Measurements from ENCODE around the gene CAPZB. TPM values are rescaled to one million over a fixed set of nuclear protein-coding genes. Genes with fewer than 3 reads are reported as not detected.

The CAPZB gene
- total RNA-seq, 4 donors from 2014 or later, result 107 to 210 (median 119) TPM

DNA sequence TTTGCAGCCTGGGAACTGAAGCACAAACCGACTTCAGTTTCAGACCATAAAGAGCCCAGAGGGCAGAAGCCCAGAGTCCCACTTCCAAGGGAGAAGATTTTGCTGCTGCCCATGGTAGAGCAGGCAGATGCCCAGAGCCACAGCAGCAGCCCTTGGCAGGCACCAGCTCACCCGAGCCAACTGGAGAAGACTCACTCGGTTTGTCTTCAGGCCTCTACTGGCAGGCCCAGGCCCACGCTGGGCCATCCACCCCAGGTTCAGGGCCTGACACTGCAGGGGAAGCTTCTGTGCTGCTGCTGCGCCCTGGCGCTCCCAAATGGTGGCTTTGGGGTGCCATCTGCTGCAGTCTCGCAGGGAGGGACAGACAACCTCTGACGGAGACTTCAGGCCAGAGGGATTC is 139.9 kb downstream of the CAPZB start:
- TF ChIP-seq, protein P1, sequence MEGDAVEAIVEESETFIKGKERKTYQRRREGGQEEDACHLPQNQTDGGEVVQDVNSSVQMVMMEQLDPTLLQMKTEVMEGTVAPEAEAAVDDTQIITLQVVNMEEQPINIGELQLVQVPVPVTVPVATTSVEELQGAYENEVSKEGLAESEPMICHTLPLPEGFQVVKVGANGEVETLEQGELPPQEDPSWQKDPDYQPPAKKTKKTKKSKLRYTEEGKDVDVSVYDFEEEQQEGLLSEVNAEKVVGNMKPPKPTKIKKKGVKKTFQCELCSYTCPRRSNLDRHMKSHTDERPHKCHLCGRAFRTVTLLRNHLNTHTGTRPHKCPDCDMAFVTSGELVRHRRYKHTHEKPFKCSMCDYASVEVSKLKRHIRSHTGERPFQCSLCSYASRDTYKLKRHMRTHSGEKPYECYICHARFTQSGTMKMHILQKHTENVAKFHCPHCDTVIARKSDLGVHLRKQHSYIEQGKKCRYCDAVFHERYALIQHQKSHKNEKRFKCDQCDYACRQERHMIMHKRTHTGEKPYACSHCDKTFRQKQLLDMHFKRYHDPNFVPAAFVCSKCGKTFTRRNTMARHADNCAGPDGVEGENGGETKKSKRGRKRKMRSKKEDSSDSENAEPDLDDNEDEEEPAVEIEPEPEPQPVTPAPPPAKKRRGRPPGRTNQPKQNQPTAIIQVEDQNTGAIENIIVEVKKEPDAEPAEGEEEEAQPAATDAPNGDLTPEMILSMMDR (IDR thresholded peaks at IDR 0.05), result no peak
- no peak for TF ChIP-seq POLR2A (IDR thresholded peaks at IDR 0.05)
- H3K27ac ChIP-seq, result no peak overlapping the region

DNA sequence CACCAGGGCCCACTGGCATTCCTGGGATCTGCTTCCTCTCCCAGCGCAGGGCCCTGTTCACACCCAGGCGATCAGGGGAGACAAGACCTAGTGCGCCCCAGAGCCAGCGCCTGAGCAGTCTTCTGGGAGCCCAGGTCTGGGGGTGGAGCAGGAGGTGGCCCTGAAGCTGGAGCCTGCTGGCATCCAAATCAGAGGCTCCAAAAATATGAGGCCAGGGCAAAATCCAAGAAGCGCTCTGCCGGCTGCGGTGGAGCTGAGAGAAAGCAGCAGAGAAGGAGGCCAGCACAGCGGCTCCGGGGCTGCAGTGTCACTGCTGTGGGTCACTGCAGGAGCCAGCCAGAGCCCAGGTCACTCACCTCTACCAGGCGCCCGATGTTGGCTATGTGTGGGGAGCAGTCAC is 140.5 kb downstream of the CAPZB start:
- DNase-seq, result no peak
- no peak for TF ChIP-seq POLR2A (IDR thresholded peaks at IDR 0.05)
- TF ChIP-seq, protein P1 (IDR thresholded peaks at IDR 0.05), result no peak
- H3K4me1 ChIP-seq, result peaks cover 0 to 13% (median 0%) of the 10 kb centered on the region in 4 donors
- H3K27me3 ChIP-seq, result no peaks in the 10 kb centered on the region
- H3K36me3 ChIP-seq, result peaks cover 0 to 67% (median 0%) of the 10 kb centered on the region in 3 donors
- H3K4me3 ChIP-seq, result no peak overlapping the region
- peak overlapping the region in 1 of 4 donors; percentile 18 for H3K27ac ChIP-seq
- no peaks in the 10 kb centered on the region for H3K9me3 ChIP-seq

More for the DNA sequence above, 139.9 kb downstream of the CAPZB start:
- Histone ChIP-seq H3K4me3 (no peak overlapping the region), H3K36me3 (peaks cover 0 to 68% (median 0%) of the 10 kb centered on the region in 3 donors), H3K9me3 (no peaks in the 10 kb centered on the region), H3K27me3 (no peaks in the 10 kb centered on the region), H3K4me1 (peaks cover 0 to 13% (median 0%) of the 10 kb centered on the region in 4 donors)
- DNase-seq, result no peak

DNA sequence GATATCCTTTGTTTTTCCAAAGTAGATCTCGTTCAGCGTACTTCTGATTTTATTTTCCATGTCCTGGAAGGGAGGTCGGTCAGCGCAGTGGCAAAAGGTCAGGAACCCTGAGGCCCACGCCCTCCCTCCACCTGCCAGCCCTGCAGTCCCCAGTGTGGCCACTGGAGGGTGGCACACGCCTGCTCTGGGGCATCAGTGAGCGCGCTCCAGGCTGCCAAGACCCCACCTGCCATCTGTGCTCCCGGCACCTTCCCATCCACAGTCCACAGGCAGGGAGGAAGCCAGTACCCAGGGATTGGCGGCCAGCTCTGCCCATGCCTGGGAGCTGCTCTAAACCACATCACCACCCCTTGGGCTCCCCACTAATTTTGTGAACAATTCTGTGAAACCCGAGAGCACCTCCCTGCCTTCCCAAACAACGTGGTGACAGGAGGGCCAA is 140.9 kb downstream of the CAPZB start:
- no peak overlapping the region for H3K4me3 ChIP-seq
- peak overlapping the region in 1 of 4 donors; percentile 18 for H3K27ac ChIP-seq
- no peaks in the 10 kb centered on the region for H3K9me3 ChIP-seq
- no peaks in the 10 kb centered on the region for H3K27me3 ChIP-seq
- peak; percentile 36 to 79 (median 74) for DNase-seq
- peaks cover 0 to 67% (median 0%) of the 10 kb centered on the region in 3 donors for H3K36me3 ChIP-seq
- TF ChIP-seq, protein P1 (IDR thresholded peaks at IDR 0.05), result peak; percentile 65 to 97 (median 88)
- no peak for TF ChIP-seq POLR2A (IDR thresholded peaks at IDR 0.05)
- peaks cover 0 to 13% (median 0%) of the 10 kb centered on the region in 4 donors for H3K4me1 ChIP-seq

DNA sequence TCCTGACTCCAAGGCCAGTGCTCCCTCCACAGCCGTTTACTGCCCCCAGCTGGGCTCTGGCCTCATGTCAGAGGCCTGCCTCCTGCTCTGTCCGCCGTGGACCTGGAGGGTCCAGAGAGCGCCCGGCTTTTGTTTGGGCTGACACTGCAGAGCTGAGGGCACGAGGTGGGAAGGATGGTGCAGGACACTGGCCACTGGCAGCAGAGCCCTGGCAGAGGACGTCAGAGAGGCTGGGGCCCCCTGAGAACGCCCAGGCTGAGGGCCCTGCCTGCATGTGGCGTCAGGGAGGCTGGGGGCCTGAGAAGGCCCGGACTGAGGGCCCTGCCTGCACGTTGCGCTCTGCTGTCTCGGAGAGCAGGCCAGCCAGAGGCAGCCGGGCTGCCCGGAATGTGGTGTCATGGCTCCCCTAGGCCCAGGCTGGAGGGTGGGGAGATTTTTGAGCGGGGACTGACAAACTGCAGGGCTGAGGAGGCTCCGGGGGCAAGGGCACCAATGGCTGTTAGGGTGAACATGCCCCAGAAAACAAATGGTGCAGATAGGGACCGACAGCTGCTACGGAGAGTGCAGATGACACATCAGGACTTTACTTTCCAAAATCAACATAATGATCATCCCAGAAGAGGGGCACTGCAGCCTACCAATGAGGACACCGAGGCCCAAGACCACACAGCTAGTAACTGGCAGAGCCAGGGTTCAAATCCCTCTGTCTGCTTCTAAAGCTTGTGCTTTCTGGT is 141.6 kb downstream of the CAPZB start:
- TF ChIP-seq, protein P1 (IDR thresholded peaks at IDR 0.05), result no peak
- TF ChIP-seq POLR2A (IDR thresholded peaks at IDR 0.05), result no peak
- H3K36me3 ChIP-seq, result peaks cover 0 to 67% (median 0%) of the 10 kb centered on the region in 3 donors
- H3K4me3 ChIP-seq, result no peak overlapping the region
- H3K27ac ChIP-seq, result peak overlapping the region in 1 of 4 donors; percentile 18
- H3K9me3 ChIP-seq, result no peaks in the 10 kb centered on the region
- no peak for DNase-seq
- no peaks in the 10 kb centered on the region for H3K27me3 ChIP-seq
- H3K4me1 ChIP-seq, result peaks cover 0 to 13% (median 0%) of the 10 kb centered on the region in 4 donors

DNA sequence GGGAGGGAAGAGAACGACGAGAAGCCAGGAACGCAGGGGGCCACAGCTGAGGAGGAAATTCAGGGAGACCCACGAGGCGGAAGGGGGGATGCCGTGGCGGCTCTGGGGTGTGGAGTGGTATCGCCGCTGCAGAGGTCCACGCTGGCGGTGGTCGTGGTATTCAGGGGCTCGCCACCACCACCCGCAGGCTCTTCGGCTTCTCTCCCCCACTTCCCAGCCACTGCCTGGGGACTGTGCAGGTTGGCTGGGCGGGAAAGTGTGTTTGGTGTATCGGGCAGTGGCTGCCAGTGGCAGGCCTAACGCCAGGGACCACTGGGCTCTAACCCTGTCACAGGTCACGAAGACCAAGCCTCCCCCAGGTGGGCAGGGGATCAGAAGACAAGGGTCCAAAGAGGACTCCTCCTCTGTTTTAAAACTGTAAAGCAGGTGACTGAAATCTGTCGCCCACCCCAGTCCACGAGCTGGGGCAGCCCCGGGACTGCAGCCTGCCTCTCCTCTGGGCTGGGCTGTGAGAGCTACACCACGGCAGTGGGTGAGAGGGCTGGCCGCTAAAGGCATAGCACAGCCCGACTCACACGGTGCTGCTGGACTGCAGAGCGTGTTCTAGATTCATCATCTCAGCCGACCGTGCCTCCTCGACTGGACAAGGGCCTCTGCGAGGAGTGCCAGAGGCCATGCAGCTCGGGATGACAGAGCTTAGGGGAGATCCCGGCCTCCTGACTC is 142.3 kb downstream of the CAPZB start:
- TF ChIP-seq, protein P1 (IDR thresholded peaks at IDR 0.05), result no peak
- no peak for TF ChIP-seq POLR2A (IDR thresholded peaks at IDR 0.05)
- no peak for DNase-seq
- H3K36me3 ChIP-seq, result peaks cover 0 to 71% (median 0%) of the 10 kb centered on the region in 3 donors
- peaks cover 0 to 13% (median 0%) of the 10 kb centered on the region in 4 donors for H3K4me1 ChIP-seq
- no peak overlapping the region for H3K4me3 ChIP-seq
- no peak overlapping the region for H3K27ac ChIP-seq
- H3K9me3 ChIP-seq, result no peaks in the 10 kb centered on the region
- H3K27me3 ChIP-seq, result no peaks in the 10 kb centered on the region
